ENCODE results near the gene ANKRD63. TPM values are rescaled to one million over a fixed set of nuclear protein-coding genes. Genes with fewer than 3 reads are reported as not detected.

ANKRD63 gene
- total and polyA plus RNA-seq, 2 of the 13 experiments (the other 11 are each of a cell fraction or from before 2014, with no cell fraction given): not detected

DNA sequence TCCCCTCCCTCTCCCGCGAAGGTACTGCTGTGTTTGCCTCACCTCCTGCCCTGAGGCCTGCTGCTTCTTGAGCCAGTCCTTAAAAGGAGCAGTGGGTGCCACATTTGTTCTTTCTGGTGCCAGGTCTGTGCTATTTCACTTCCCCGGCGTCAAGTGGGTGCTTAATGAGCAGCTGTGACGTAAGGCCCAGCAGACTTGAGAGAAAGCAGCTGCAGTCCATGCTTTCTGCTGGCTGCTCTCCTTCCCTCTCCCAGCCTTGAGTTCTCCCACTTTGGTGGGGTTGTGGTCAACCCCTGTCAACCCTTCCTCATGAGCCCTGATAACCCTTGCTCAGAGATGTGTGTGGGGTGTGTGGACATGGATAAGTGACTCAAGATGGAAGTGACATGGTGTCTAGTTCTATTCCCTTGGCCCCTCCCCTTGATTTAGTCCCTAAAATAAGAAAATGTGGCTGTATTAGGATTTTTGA, 47.5 kb upstream of the ANKRD63 start:
- H3K4me1 ChIP-seq (ENCODE audit: insufficient read depth, low read length): peaks cover 21% of the 10 kb centered on the region
- intact Hi-C loops (cut with micrococcal nuclease; ENCODE audit: unreplicated experiment): no loop called here
- POLR2A ChIA-PET: no interaction called here

More for the DNA sequence above, 47.5 kb upstream of the ANKRD63 start:
- Histone ChIP-seq H3K4me3 (replicated peaks in 1 of 3; ENCODE audit: insufficient read depth in 1 of 3, low read depth in 2 of 3, low read length in 3 of 3) (no peak overlapping the region), H2AFZ (ENCODE audit: low read length) (no peak overlapping the region), H3K27ac (ENCODE audit: extremely low read length, insufficient read depth, low read length) (no peak overlapping the region), H3K9ac (ENCODE audit: insufficient read depth, low read depth, low read length) (no peak overlapping the region), H3K79me2 (ENCODE audit: insufficient read depth, low read length) (no peaks in the 10 kb centered on the region), H4K20me1 (ENCODE audit: insufficient read depth, low read length) (no peaks in the 10 kb centered on the region), H3K9me3 (ENCODE audit: low read length) (no peaks in the 10 kb centered on the region), H3K4me2 (ENCODE audit: low read depth, low read length) (no peak overlapping the region), H3K36me3 (replicated peaks in 1 of 2; ENCODE audit: control insufficient read depth in 1 of 2, insufficient read depth in 2 of 2, low read length in 2 of 2) (no peaks in the 10 kb centered on the region), H3K27me3 (ENCODE audit: control insufficient read depth in 1 of 2, insufficient read depth in 2 of 2, low read length in 2 of 2) (no peaks in the 10 kb centered on the region)
- FAIRE-seq (no peak), ATAC-seq (no peak), DNase-seq (ENCODE audit: low spot score) (no peak)
- in situ Hi-C loops (cut with HindIII; ENCODE audit: extremely low pct_ligation_motif_present, low pct_unique_long_range_greater_than_20kb): no loop called here
- TF ChIP-seq TRIM24 (CRISPR knock-in tag; IDR thresholded peaks at IDR 0.05) (no peak), DMAP1 (CRISPR knock-in tag; IDR thresholded peaks at IDR 0.05) (no peak), SRSF9 (IDR thresholded peaks at IDR 0.05; ENCODE audit: borderline replicate concordance, insufficient read depth, low read depth, low read length, poor library complexity, severe bottlenecking) (no peak), GTF2F1 (IDR thresholded peaks at IDR 0.05; ENCODE audit: low read length) (no peak), ZFX (CRISPR knock-in tag; IDR thresholded peaks at IDR 0.05; ENCODE audit: low read depth) (no peak), NKX3-1 (CRISPR knock-in tag; IDR thresholded peaks at IDR 0.05) (no peak), HMG20B (CRISPR knock-in tag; conservative IDR thresholded peaks at IDR 0.05) (no peak)
- TF ChIP-seq, protein P1, sequence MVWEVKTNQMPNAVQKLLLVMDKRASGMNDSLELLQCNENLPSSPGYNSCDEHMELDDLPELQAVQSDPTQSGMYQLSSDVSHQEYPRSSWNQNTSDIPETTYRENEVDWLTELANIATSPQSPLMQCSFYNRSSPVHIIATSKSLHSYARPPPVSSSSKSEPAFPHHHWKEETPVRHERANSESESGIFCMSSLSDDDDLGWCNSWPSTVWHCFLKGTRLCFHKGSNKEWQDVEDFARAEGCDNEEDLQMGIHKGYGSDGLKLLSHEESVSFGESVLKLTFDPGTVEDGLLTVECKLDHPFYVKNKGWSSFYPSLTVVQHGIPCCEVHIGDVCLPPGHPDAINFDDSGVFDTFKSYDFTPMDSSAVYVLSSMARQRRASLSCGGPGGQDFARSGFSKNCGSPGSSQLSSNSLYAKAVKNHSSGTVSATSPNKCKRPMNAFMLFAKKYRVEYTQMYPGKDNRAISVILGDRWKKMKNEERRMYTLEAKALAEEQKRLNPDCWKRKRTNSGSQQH (CRISPR knock-in tag; IDR thresholded peaks at IDR 0.05; ENCODE audit: low read depth): no peak
- TF ChIP-seq, protein P2, sequence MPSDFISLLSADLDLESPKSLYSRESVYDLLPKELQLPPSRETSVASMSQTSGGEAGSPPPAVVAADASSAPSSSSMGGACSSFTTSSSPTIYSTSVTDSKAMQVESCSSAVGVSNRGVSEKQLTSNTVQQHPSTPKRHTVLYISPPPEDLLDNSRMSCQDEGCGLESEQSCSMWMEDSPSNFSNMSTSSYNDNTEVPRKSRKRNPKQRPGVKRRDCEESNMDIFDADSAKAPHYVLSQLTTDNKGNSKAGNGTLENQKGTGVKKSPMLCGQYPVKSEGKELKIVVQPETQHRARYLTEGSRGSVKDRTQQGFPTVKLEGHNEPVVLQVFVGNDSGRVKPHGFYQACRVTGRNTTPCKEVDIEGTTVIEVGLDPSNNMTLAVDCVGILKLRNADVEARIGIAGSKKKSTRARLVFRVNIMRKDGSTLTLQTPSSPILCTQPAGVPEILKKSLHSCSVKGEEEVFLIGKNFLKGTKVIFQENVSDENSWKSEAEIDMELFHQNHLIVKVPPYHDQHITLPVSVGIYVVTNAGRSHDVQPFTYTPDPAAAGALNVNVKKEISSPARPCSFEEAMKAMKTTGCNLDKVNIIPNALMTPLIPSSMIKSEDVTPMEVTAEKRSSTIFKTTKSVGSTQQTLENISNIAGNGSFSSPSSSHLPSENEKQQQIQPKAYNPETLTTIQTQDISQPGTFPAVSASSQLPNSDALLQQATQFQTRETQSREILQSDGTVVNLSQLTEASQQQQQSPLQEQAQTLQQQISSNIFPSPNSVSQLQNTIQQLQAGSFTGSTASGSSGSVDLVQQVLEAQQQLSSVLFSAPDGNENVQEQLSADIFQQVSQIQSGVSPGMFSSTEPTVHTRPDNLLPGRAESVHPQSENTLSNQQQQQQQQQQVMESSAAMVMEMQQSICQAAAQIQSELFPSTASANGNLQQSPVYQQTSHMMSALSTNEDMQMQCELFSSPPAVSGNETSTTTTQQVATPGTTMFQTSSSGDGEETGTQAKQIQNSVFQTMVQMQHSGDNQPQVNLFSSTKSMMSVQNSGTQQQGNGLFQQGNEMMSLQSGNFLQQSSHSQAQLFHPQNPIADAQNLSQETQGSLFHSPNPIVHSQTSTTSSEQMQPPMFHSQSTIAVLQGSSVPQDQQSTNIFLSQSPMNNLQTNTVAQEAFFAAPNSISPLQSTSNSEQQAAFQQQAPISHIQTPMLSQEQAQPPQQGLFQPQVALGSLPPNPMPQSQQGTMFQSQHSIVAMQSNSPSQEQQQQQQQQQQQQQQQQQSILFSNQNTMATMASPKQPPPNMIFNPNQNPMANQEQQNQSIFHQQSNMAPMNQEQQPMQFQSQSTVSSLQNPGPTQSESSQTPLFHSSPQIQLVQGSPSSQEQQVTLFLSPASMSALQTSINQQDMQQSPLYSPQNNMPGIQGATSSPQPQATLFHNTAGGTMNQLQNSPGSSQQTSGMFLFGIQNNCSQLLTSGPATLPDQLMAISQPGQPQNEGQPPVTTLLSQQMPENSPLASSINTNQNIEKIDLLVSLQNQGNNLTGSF (CRISPR knock-in tag; IDR thresholded peaks at IDR 0.05): no peak
- TF ChIP-seq, protein P3, sequence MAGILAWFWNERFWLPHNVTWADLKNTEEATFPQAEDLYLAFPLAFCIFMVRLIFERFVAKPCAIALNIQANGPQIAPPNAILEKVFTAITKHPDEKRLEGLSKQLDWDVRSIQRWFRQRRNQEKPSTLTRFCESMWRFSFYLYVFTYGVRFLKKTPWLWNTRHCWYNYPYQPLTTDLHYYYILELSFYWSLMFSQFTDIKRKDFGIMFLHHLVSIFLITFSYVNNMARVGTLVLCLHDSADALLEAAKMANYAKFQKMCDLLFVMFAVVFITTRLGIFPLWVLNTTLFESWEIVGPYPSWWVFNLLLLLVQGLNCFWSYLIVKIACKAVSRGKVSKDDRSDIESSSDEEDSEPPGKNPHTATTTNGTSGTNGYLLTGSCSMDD (CRISPR knock-in tag; IDR thresholded peaks at IDR 0.05): no peak
- CTCF ChIA-PET (ENCODE audit: low intra/inter-chr PET ratio, low total read pairs): no interaction called here
- no TSS peak for BruUV-seq (replicated peaks)
- WGBS (ENCODE audit: low lambda C conversion rate): 71% methylated on average over 5 of the region's 5 CpGs
